ENCODE results near the gene ZNF384.

Gene ZNF384

GRCh38 chr12:6653342-6653741 lies 35.8 kb downstream of the ZNF384 start:
- DNase-seq: no peak

- no peak for DNase-seq
Observed at GRCh38 chr12:6652391-6652790, 36.8 kb downstream of the ZNF384 start.

- DNase-seq: no peak
Observed at GRCh38 chr12:6650832-6651231, 38.3 kb downstream of the ZNF384 start.

GRCh38 chr12:6647083-6647604 lies 42.0 kb downstream of the ZNF384 start, which contains the start of gene ACRBP:
Gene ACRBP (minus strand): TSS chr12:6647432. CDS start chr12:6647366, 66 bp downstream.
- peak; percentile 42 for DNase-seq

- no peak for DNase-seq
Observed at GRCh38 chr12:6646276-6647082, 42.7 kb downstream of the ZNF384 start.

GRCh38 chr12:6644903-6645302 lies 44.3 kb downstream of the ZNF384 start:
- DNase-seq: no peak

- DNase-seq: no peak
Observed at GRCh38 chr12:6644257-6644596, 44.9 kb downstream of the ZNF384 start.

GRCh38 chr12:6643569-6644256 lies 45.5 kb downstream of the ZNF384 start:
- no peak for DNase-seq

GRCh38 chr12:6641131-6641530 lies 48.0 kb downstream of the ZNF384 start:
- DNase-seq: no peak

- DNase-seq: no peak
Observed at GRCh38 chr12:6640497-6640896, 48.7 kb downstream of the ZNF384 start.

GRCh38 chr12:6639151-6639801 lies 49.9 kb downstream of the ZNF384 start:
- no peak for DNase-seq

- DNase-seq: no peak
Observed at GRCh38 chr12:6638305-6638704, 50.9 kb downstream of the ZNF384 start.

- peak; percentile 49 for DNase-seq
Observed at GRCh38 chr12:6635856-6636531, 53.2 kb downstream of the ZNF384 start, which contains the start of gene LPAR5. Gene LPAR5 (minus strand): TSS chr12:6635959. CDS start chr12:6621248, 14,711 bp downstream.

GRCh38 chr12:6635375-6635855 lies 53.8 kb downstream of the ZNF384 start:
- DNase-seq: peak; percentile 29

- peak; percentile 36 for DNase-seq
Observed at GRCh38 chr12:6632026-6632983, 56.9 kb downstream of the ZNF384 start.

- no peak for DNase-seq
Observed at GRCh38 chr12:6631549-6631961, 57.6 kb downstream of the ZNF384 start.

- DNase-seq: no peak
Observed at GRCh38 chr12:6630736-6631135, 58.4 kb downstream of the ZNF384 start.

- no peak for DNase-seq
Observed at GRCh38 chr12:6627616-6628015, 61.6 kb downstream of the ZNF384 start.

- no peak for DNase-seq
Observed at GRCh38 chr12:6626654-6627283, 62.4 kb downstream of the ZNF384 start.

GRCh38 chr12:6620885-6621274 lies 68.3 kb downstream of the ZNF384 start:
- no peak for DNase-seq

Data from fibroblast of skin of abdomen (primary cell).